ENCODE results near the gene ARHGEF7.

DNA sequence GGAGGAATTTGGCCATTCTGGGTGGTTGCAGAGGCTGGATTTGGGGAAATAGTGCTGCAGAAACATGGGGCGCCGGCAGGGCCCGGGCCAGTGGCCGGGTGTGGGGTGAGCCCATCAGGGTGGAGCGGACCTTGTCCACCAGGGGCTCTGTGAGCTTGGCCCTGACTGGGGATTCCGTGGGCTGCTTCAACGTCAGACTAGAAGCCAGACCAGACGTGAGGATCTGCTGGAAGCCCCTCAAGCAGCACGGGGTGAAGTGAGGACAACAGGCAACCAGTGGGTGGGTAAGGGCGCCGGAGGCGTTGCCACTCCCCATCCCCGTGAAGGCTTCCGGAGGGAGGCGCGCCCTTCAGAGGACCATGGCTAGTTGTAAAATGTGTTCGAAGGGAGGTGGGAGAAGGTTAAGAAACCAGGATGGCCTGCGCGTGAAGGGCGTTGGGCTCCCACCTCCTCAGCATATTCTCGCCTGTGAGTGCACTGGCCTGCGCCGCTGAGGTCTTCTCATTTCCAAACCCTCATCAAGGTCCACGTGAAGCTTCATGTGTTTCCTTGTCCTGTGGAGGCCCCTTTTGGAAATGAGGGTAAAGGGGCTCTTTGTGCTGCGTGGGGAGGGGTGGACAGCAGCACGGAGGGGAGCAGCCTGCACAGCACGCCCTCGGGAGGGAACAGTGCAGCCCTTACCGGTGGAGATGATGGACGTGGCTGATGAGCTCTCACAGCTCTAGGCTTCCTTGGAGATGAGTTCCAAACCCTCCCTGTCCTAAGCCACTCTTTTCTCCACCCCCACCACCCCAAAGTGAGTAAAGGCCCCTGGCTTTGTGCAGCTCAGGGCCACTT lies 213.7 kb downstream of the ARHGEF7 start:
- TF ChIP-seq POLR2A (IDR thresholded peaks at IDR 0.05), result no peak
- TF ChIP-seq, protein P1, sequence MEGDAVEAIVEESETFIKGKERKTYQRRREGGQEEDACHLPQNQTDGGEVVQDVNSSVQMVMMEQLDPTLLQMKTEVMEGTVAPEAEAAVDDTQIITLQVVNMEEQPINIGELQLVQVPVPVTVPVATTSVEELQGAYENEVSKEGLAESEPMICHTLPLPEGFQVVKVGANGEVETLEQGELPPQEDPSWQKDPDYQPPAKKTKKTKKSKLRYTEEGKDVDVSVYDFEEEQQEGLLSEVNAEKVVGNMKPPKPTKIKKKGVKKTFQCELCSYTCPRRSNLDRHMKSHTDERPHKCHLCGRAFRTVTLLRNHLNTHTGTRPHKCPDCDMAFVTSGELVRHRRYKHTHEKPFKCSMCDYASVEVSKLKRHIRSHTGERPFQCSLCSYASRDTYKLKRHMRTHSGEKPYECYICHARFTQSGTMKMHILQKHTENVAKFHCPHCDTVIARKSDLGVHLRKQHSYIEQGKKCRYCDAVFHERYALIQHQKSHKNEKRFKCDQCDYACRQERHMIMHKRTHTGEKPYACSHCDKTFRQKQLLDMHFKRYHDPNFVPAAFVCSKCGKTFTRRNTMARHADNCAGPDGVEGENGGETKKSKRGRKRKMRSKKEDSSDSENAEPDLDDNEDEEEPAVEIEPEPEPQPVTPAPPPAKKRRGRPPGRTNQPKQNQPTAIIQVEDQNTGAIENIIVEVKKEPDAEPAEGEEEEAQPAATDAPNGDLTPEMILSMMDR (IDR thresholded peaks at IDR 0.05), result no peak

Data from thyroid gland (tissue), 4 donors.